Karpas-422 (cell line): Measurements from ENCODE around the gene GREB1L. TPM values are rescaled to one million over a fixed set of nuclear protein-coding genes. Genes with fewer than 3 reads are reported as not detected.
"Not testable (repeated sequence)": the region's sequence is repeated elsewhere in the genome, so short reads cannot be mapped to it uniquely, and the experiment has no call there.

Experiments
- DNase-seq: peaks from one replicate; pipeline ENCODE4 v3.0.0-alpha.2; 2015
- H2AFZ ChIP-seq: fragments of 200-600 bp; sonication (generic); 2 replicates; pipeline ENCODE4 v1.6.1; 2014; ENCODE audit warnings: antibody characterized with exemption, low read length, mixed read lengths
- H3K27ac ChIP-seq: fragments of 200-600 bp; sonication (generic); 2 replicates; pipeline ENCODE4 v1.5.1; 2014; ENCODE audit warnings: mild to moderate bottlenecking, low read length, moderate library complexity
- H3K27me3 ChIP-seq: fragments of 200-600 bp; sonication (generic); 2 replicates; pipeline ENCODE4 v1.6.1; 2014; ENCODE audit warnings: low read length, mixed read lengths
- H3K36me3 ChIP-seq: fragments of 200-600 bp; sonication (generic); 2 replicates; pipeline ENCODE4 v1.6.1; 2014; ENCODE audit warnings: low read length, mixed read lengths; ENCODE audit not compliant: insufficient read depth
- H3K4me1 ChIP-seq: fragments of 200-600 bp; sonication (generic); 2 replicates; pipeline ENCODE4 v1.6.1; 2014; ENCODE audit warnings: mild to moderate bottlenecking, low read length, mixed read lengths
- H3K4me2 ChIP-seq: fragments of 200-600 bp; sonication (generic); 2 replicates; pipeline ENCODE4 v1.6.1; 2014; ENCODE audit warnings: low read length, low read depth, mild to moderate bottlenecking; ENCODE audit not compliant: poor library complexity, severe bottlenecking
- H3K4me3 ChIP-seq: fragments of 200-600 bp; sonication (generic); 2 replicates; pipeline ENCODE4 v1.5.1; 2014; ENCODE audit warnings: mild to moderate bottlenecking, antibody characterized with exemption, low read length, mixed read lengths
- H3K79me2 ChIP-seq: fragments of 200-600 bp; sonication (generic); 2 replicates; pipeline ENCODE4 v1.6.1; 2014; ENCODE audit warnings: mild to moderate bottlenecking, low read length, mixed read lengths
- H3K9ac ChIP-seq: fragments of 200-600 bp; sonication (generic); 2 replicates; pipeline ENCODE4 v1.6.0; 2014; ENCODE audit warnings: low read length
- H3K9me2 ChIP-seq: fragments of 200-600 bp; sonication (generic), shearing (Covaris generic); replicated peaks from 2 replicates; pipeline ENCODE4 v1.6.0; 2014; ENCODE audit warnings: mild to moderate bottlenecking, low read length, moderate library complexity; ENCODE audit not compliant: insufficient read depth
- H3K9me3 ChIP-seq: fragments of 300-700, 200-600 bp; sonication (generic); 2 replicates; pipeline ENCODE4 v1.6.1; 2014; ENCODE audit warnings: low read length, mixed read lengths
- H4K20me1 ChIP-seq: fragments of 200-600 bp; sonication (generic); 2 replicates; pipeline ENCODE4 v1.6.1; 2014; ENCODE audit warnings: mild to moderate bottlenecking, antibody characterized with exemption, low read length, low read depth; ENCODE audit not compliant: insufficient read depth
- total RNA-seq: library from RNA; depleted of rRNA; stranded (reverse); fragments of >200 nt; shearing (Covaris generic); gene quantifications from 2 replicates; pipeline ENCODE4 v1.2.3, GENCODE V29; 2014; ENCODE audit warnings: low replicate concordance

Gene GREB1L
- total RNA-seq, 1 experiment from 2014 or later, result not detected

DNA sequence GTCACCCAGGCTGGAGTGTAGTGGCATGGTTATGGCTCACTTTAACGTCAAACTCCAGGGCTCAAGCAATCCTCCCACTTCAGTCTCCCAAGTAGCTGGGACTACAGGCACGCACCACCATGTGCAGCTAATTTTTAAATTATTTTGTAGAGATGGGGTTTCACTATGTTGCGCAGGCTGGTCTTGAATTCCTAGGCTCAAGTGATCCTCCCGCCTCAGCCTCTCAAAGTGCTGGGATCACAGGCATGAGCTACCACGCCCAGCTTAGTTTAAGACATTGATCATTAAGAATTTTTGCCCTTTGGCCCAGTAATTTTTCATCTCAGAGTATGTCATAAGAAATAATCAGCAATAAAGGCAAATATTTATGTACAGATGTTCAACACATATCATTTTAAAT, 73.1 kb downstream of the GREB1L start:
- not testable (repeated sequence) for H2AFZ ChIP-seq, H3K4me3 ChIP-seq, H3K9me3 ChIP-seq, H3K79me2 ChIP-seq, H3K9me2 ChIP-seq, H3K4me1 ChIP-seq, H4K20me1 ChIP-seq, H3K36me3 ChIP-seq, DNase-seq, H3K9ac ChIP-seq, H3K27me3 ChIP-seq, H3K4me2 ChIP-seq, H3K27ac ChIP-seq

DNA sequence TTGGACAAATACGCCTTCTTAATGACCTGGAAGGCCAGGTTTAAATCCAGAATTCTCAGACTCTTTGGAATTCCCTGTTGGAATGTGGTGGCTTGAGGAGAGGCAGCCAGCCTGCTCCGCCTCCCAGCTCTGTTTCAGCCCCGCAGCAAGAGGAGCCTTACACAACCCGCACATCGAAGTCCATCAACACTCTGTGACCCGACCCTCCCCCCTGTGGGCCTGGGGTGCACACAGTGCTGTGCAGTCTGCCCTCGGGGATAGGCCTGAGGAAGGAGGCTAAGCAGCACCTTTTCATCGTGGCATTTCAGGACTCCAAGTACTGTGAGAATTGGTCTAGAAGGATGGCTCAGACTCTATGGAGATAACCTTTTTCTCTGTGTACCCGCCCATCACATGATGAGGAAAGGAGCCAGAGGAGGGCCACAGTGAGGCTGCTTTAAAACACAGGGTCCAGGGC, 73.7 kb downstream of the GREB1L start:
- H4K20me1 ChIP-seq, result no peaks in the 10 kb centered on the region
- H3K79me2 ChIP-seq, result no peaks in the 10 kb centered on the region
- DNase-seq, result no peak
- H3K27me3 ChIP-seq, result no peaks in the 10 kb centered on the region
- H2AFZ ChIP-seq, result no peak overlapping the region
- no peak overlapping the region for H3K4me2 ChIP-seq
- no peaks in the 10 kb centered on the region for H3K36me3 ChIP-seq
- H3K27ac ChIP-seq, result no peak overlapping the region
- H3K4me1 ChIP-seq, result no peaks in the 10 kb centered on the region
- no peaks in the 10 kb centered on the region for H3K9me2 ChIP-seq
- no peaks in the 10 kb centered on the region for H3K9me3 ChIP-seq
- H3K4me3 ChIP-seq, result no peak overlapping the region
- H3K9ac ChIP-seq, result no peak overlapping the region

DNA sequence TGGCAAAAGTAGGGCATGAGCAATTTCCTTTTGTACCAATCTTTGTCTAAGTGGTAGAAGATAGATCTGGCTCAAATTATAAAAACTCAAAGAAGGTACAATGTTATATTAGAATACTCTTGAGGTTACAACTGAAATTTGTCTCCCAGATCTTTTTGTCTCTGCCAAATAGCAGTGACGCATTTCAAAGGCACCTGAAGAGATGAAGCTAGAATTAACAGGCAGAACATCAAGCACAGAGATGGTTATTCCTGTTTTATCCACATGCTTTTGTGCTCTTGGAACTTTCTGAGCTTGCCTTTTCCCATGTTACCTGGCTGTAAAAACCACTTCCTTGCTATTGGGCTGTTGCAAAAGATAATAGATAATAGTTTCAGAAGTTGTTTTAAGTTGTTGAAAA, 74.3 kb downstream of the GREB1L start:
- Histone ChIP-seq H3K4me1 (no peaks in the 10 kb centered on the region), H2AFZ (no peak overlapping the region), H3K79me2 (no peaks in the 10 kb centered on the region), H3K9me3 (no peaks in the 10 kb centered on the region), H3K9ac (no peak overlapping the region), H3K9me2 (no peaks in the 10 kb centered on the region), H3K4me2 (no peak overlapping the region), H3K27me3 (no peaks in the 10 kb centered on the region), H3K36me3 (no peaks in the 10 kb centered on the region), H3K27ac (no peak overlapping the region), H3K4me3 (no peak overlapping the region), H4K20me1 (no peaks in the 10 kb centered on the region)
- no peak for DNase-seq

DNA sequence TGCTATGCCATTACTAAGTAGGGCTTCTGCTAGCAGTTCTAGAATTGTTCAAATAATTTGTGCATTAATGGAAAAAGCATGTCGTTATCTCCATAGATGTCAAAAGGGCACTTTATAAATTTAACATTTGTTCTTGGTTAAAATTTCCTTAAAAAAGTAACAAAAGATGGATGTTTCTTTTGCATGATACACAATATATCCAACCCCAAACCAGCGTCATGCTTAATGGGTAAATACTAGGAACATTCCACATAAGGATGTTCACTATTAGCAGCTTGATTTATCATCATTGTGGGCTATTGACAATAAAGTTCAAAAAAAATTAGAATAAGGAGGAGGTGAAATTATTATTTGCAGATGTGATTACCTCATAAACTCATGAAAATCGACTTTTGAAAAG, 79.7 kb downstream of the GREB1L start:
- Histone ChIP-seq H4K20me1 (no peaks in the 10 kb centered on the region), H3K4me2 (no peak overlapping the region), H3K9me2 (no peaks in the 10 kb centered on the region), H3K79me2 (no peaks in the 10 kb centered on the region), H3K9me3 (no peaks in the 10 kb centered on the region), H2AFZ (no peak overlapping the region), H3K27ac (no peak overlapping the region), H3K9ac (no peak overlapping the region), H3K36me3 (no peaks in the 10 kb centered on the region), H3K27me3 (no peaks in the 10 kb centered on the region), H3K4me1 (no peaks in the 10 kb centered on the region), H3K4me3 (no peak overlapping the region)
- DNase-seq, result no peak

DNA sequence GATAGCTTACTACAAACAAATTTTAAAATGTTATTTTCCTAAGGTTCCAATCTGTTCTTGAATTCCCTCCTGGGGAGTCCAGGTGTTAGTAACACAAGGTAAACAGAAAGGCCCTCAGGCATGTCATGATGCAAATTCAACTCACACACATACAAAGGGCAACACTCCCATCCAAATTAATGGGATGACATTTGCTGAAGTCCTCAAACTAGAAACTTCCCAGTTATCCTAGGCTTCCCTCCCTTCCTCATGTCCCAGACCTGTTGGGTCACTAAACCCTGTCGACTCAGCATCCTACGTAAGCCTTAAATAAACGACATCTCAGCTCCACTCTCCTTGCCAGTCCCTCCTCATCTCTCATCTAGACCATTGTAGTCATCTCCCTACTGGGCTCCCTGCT, 85.1 kb downstream of the GREB1L start:
- H3K9me2 ChIP-seq, result no peaks in the 10 kb centered on the region
- no peak overlapping the region for H2AFZ ChIP-seq
- H3K27ac ChIP-seq, result no peak overlapping the region
- H3K9ac ChIP-seq, result no peak overlapping the region
- no peaks in the 10 kb centered on the region for H3K79me2 ChIP-seq
- no peak for DNase-seq
- H3K4me2 ChIP-seq, result no peak overlapping the region
- no peak overlapping the region for H3K4me3 ChIP-seq
- H4K20me1 ChIP-seq, result no peaks in the 10 kb centered on the region
- H3K36me3 ChIP-seq, result no peaks in the 10 kb centered on the region
- no peaks in the 10 kb centered on the region for H3K9me3 ChIP-seq
- H3K27me3 ChIP-seq, result no peaks in the 10 kb centered on the region
- H3K4me1 ChIP-seq, result no peaks in the 10 kb centered on the region

DNA sequence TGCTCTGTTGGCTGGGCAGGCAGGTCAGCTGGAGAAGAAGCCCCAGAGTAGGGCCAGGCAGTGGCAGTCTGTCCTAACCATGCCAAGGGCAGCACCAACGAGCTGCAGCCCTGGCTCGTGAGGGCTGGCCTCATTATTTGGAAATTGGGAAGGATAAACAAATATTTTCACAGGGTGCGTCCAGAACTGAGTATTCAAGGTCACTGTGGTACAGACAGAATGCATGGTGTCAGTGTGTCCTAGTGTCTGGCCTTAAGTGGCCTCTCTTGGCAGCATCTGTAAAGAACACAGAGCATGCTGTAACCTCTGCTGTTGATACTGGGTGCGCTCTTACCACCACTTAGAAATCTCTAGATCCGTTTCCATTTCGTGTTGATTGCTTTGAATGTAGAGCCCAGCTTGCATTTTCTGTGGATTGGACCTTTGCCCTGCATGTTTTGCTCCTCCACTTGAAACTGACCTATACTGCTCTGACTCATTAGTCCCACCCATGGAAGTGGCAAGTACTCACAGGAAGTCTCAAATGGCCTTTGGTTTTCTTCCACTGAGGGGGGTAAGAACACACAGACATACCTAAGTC, 88.2 kb downstream of the GREB1L start:
- no peak for DNase-seq
- H3K4me2 ChIP-seq, result no peak overlapping the region
- H3K4me3 ChIP-seq, result no peak overlapping the region
- no peak overlapping the region for H3K9ac ChIP-seq
- H2AFZ ChIP-seq, result no peak overlapping the region
- no peaks in the 10 kb centered on the region for H3K9me3 ChIP-seq
- no peaks in the 10 kb centered on the region for H3K36me3 ChIP-seq
- H3K9me2 ChIP-seq, result no peaks in the 10 kb centered on the region
- H4K20me1 ChIP-seq, result no peaks in the 10 kb centered on the region
- no peaks in the 10 kb centered on the region for H3K4me1 ChIP-seq
- no peaks in the 10 kb centered on the region for H3K79me2 ChIP-seq
- no peaks in the 10 kb centered on the region for H3K27me3 ChIP-seq
- H3K27ac ChIP-seq, result no peak overlapping the region

DNA sequence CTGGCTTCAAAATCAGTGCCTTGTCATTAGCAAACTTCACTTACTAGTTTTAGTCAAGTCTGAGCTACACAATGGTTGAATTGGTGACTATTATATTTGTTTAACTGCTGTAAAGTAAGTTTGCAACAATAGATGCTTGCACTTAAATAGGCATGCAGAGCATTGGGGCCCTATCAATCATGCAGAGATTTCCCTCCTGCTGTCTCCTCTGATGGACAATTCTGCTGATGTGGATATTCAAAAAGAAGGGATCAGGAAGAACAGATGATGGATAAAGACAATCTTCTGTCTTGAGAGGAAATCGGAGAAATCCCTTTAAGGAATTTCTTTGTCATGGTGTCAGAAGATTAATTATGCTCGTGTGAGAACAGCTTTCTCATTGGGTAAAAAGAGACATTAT, 89.0 kb downstream of the GREB1L start:
- Histone ChIP-seq H3K9ac (no peak overlapping the region), H3K4me3 (no peak overlapping the region), H3K9me2 (no peaks in the 10 kb centered on the region), H3K4me1 (no peaks in the 10 kb centered on the region), H2AFZ (no peak overlapping the region), H3K27me3 (no peaks in the 10 kb centered on the region), H3K4me2 (no peak overlapping the region), H3K27ac (no peak overlapping the region), H3K9me3 (no peaks in the 10 kb centered on the region), H3K36me3 (no peaks in the 10 kb centered on the region), H4K20me1 (no peaks in the 10 kb centered on the region), H3K79me2 (no peaks in the 10 kb centered on the region)
- DNase-seq, result no peak

DNA sequence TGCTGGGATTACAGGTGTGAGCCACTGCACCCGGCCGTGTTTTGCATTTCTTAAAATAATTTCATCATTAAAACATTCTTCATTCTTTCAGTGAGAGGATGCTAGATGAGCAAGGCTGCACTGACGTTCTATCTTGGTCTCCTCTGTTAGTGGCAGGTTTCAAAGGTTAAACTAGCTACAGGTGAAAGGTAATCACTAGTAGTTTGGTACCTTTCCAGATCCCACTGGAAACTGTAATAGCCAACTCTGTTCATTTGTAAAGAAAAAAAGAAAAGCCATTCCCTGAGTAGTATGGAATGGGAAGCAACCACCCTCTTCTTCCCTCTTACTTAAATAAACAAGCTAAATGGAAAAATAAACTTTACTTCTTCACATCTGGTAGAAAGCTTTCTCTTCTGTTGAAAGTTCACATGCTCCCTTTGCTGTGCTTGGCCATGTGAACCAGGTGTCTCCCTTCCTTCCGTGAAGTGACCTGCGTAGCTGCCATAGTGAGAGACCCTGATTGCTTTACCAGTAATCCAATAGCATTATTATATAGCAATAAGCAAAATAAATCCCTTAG, 94.0 kb downstream of the GREB1L start:
- Histone ChIP-seq H3K4me1 (no peaks in the 10 kb centered on the region), H3K36me3 (no peaks in the 10 kb centered on the region), H2AFZ (no peak overlapping the region), H3K27ac (no peak overlapping the region), H3K9me3 (no peaks in the 10 kb centered on the region), H3K79me2 (no peaks in the 10 kb centered on the region), H3K27me3 (no peaks in the 10 kb centered on the region), H3K9ac (no peak overlapping the region), H3K4me3 (no peak overlapping the region), H3K9me2 (no peaks in the 10 kb centered on the region), H4K20me1 (no peaks in the 10 kb centered on the region), H3K4me2 (no peak overlapping the region)
- DNase-seq, result no peak
